GM20431 (cell line): Measurements from ENCODE around the gene PLCB3.
"Not testable (repeated sequence)": the region's sequence is repeated elsewhere in the genome, so short reads cannot be mapped to it uniquely, and the experiment has no call there.

Experiments
- in situ Hi-C: fragments of 300-500 bp; cut with MseI, MboI; formaldehyde crosslinking; loops from one replicate; pipeline ENCODE4 v1.15.0; 2020; ENCODE audit warnings: low sequenced_read_pairs; ENCODE audit not compliant: unreplicated experiment

The PLCB3 gene

GRCh38 chr11:64296830-64297698 is 45.7 kb downstream of the PLCB3 start:
- in situ Hi-C loops, result no loop called here

- in situ Hi-C loops, result no loop called here
These were observed 46.5 kb downstream of the PLCB3 start for GRCh38 chr11:64297699-64298358.

GRCh38 chr11:64298966-64299846 is 47.9 kb downstream of the PLCB3 start:
- in situ Hi-C loops, result no loop called here

DNA sequence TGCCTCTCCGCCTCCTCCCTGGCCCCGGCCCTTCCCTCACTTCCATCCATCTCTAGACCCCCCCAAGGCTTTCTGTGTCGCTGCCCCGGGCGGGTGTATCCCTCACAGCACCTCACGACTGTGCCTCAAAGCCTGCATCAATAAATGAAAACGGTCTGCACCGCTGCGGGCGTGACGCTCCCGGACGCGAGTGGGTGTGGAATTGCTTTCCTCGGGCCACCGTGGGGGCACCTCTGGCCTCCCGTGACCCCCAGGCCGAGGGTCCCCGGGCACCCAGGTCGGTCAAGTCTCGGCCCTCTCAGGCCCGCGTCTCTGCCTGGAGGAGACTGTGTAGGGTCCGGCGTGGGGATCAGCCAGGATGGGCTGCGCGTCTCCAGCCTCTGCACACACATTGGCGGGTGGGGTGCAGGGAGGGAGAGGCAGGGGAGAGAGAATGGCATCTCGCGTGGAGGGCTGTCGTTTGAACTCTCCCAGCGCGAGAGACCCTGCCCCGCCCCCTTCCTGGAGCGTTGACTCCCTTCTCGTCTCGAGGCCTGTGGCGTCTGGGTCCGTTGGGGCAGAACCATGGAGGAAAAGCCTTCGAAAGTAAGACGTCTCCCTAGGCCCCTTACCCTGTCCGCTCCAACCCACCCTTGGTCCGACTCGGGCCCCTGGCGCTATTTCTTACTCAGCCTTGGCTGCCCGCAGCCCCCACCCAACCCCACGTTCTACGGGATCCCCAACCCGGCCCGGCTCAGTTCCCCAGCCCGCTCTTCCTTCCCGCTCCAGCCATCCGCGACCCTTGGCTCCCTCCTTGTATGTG is 48.7 kb downstream of the PLCB3 start, which contains the start of gene CATSPERZ:
Gene CATSPERZ (plus strand): TSS at position 512 of the 802 bp plus-strand sequence. CDS start 53 bp downstream, at position 565.
- in situ Hi-C loops, result no loop called here

DNA sequence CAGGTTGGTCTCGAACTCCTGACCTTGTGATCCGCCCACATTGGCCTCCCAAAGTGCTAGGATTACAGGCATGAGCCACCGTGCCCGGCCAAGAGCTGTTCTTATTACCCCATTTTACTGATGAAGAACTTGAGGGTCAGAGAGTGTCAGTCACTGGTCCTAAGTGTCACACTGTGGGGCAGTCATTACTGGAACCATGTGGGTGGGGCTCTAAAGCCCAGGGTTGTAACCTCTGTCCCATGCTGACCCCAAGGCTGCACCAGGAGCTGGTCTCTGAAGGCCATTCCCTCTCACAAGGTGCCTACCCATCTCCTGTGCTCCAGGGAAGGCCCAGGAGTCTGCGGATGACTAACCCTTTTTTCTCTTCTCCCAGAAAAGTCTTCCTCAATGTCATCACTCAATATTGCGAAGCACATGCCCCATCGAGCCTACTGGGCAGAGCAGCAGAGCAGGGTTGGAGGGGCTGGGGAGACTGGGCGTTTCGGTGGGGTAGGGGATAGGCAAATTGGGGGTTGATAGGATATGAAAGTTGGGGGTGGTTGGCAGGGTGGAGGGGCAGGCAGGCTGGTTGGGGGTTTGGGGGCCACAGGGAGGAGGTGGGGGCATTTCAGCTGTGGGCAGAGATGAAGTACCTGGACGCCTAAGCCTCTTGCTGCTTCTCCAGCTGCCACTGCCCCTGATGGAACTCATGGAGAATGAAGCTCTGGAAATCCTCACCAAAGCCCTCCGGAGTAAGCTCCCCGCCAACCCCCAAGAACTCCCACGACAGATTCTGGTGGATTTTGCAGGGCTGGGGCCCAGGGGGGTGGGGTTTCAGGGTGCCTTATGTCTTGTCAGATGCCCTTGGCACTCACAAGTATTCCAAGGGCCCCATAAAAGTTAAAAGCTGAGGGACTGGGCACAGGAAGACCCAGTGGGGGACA is 52.0 kb downstream of the PLCB3 start:
- in situ Hi-C loops, result no loop called here

DNA sequence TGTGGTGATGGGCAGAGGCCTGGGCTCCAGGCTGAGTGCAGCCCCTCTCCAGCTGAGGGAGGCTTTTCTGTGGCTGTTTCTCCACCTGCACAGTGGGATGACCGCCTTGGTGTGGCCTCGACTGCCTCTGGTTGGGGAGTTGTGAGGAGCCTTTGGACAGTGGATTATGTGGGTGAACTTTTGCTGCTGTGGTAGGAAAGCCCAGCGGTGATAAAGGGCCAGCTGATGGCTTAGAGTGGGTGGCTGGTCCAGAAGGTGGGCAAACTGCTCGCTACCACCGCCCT is 52.6 kb downstream of the PLCB3 start:
- in situ Hi-C loops, result no loop called here

DNA sequence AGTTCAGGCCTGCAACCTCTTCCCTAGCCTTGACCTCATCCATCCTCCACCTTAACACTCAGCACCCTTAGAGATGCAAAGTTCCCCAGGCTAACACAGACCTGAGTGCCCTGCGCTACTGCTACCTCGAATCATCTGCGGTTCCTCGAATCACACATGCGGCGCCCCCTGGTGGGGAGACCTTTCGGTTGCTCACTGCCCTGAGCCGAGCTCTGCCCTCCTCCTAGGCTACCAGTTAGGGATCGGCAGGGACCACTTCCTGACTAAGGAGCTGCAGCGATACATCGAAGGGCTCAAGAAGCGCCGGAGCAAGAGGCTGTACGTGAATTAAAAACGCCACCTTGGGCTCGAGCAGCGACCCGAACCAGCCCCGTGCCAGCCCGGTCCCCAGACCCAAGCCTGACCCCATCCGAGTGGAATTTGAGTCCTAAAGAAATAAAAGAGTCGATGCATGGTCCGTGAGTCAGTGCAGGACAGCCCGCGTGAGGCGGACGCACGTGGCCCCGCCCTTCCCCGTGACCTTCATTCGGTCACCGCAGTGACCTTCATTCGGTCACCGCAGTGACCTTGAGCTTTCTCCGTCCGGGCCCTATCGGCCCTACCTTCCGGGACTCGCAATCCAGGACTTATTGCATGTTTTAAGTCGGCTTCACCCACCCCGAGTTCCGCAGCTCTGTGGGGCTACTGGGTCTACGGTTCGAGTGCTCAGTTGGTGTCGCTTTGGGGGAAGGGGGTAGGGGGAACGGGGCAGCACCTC is 53.2 kb downstream of the PLCB3 start:
- in situ Hi-C loops, result no loop called here

DNA sequence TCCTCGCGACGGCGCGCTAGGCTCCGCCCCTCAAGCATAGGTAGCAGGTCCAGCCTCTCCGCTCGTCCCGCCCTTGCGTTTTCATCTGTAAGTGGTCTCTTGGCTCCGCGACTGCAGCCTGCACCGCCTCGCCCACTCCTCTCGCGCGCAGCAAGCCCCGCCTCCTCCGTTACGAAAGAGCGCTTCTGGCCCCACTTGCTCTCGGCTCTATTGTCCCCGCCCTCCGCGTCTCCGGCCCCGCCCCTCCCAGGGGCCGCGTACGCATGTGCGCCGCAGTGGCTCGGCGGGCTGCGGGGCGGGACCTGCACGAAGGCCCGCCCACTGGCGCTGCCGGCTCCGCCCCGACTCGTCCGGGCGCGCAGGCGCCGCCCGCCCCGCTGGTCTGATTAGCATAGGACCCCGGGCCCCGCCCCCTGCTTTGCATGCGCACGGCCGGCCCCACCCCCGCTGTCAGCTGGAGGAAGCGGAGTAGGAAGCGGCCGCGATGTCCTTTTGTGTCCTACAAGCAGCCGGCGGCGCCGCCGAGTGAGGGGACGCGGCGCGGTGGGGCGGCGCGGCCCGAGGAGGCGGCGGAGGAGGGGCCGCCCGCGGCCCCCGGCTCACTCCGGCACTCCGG is 53.9 kb downstream of the PLCB3 start, which contains the start of gene ESRRA:
Gene ESRRA (plus strand): TSS at position 450 of the 616 bp plus-strand sequence. CDS start 1,656 bp downstream, outside the sequence.
- in situ Hi-C loops, result no loop called here

- in situ Hi-C loops, result no loop called here
These were observed 54.6 kb downstream of the PLCB3 start for GRCh38 chr11:64305691-64306562.

DNA sequence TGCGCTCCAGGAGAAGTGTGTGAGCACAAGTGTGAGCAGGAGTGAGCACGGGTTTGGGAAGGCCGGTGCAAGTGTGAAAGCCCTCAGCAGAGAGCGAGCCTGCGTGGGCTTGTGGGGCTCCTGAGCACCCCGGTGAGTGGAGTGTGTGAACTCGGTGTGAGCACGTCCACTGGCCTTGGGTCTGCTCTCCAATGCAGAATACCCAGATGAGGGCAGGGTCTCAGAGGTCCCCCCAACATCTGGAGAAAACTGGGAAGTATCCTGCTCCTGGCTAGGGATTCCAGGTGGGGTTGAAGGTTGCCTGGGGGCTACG is 55.2 kb downstream of the PLCB3 start:
- in situ Hi-C loops, result no loop called here

DNA sequence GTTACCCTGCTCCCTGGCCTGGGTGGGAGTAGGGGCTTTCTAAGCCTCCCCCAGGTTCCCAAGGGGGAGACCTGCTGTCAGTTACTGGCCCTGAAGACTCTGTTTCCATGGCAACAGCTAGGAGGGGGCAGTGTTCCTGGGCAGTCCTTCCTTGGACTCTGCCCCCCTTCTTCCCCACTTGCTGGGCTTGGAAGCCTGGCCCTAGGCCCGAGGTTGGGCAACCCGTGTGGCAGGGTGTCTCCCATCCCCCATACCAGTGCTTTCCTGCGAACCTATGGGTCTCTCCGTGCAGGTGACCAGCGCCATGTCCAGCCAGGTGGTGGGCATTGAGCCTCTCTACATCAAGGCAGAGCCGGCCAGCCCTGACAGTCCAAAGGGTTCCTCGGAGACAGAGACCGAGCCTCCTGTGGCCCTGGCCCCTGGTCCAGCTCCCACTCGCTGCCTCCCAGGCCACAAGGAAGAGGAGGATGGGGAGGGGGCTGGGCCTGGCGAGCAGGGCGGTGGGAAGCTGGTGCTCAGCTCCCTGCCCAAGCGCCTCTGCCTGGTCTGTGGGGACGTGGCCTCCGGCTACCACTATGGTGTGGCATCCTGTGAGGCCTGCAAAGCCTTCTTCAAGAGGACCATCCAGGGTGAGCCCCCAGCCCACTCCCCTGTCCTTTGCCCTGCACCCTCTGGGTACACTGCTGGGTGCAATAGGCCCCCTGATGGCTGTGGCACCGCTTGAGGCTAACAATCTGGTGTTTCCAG is 55.7 kb downstream of the PLCB3 start:
- in situ Hi-C loops, result no loop called here

- in situ Hi-C loops, result not testable (repeated sequence)
These were observed 56.5 kb downstream of the PLCB3 start for GRCh38 chr11:64307795-64308194.

DNA sequence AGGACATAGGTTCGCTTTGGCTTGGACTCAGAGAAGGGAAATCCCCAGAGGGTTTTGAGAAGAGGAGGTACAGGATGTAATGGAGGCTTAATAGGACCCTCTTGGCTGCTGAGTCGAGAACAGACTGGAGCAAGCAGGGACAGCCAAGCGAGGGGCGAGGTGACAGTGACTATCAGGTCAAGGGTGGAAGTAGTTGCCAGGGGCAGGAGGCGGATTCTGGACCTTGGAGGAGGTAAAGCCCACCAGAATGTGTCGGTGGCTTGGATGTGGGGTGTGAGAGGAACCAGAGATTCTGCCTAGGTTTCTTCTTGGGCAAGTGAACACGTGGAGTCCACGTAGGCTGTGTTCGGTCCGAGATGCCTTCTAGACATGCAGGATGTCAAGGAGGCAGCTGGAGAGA is 61.6 kb downstream of the PLCB3 start:
- in situ Hi-C loops, result no loop called here

DNA sequence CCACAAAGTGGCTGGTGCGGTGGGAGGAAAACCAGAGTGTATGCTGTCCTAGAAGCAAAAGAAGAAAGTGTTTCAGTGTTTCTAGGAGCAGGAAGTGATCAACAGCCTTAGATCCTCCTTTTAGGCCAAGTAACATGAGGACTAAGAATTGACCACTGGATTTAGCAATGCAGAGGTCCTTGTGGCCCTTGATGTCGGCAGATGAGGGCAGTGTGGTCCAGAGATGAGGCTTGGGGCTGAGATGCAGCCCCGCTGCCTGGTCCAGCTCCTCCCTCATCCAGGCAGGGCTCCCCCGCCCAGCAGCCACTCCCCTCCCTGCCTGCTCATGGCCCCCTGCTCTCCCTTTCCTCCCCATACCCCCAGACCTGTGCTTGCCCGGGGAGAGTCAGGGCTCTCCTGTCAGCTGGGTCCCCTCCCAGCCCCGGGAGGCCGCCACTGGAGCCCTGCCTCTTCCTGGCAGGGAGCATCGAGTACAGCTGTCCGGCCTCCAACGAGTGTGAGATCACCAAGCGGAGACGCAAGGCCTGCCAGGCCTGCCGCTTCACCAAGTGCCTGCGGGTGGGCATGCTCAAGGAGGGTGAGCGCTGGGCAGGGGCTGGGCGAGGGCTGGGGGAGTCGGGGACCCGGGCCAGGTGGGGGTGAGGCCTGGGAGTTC is 62.3 kb downstream of the PLCB3 start:
- in situ Hi-C loops, result no loop called here

GRCh38 chr11:64314146-64314804 is 62.9 kb downstream of the PLCB3 start:
- in situ Hi-C loops, result no loop called here
